ENCODE measurements around the gene TEF. TPM values are rescaled to one million over a fixed set of nuclear protein-coding genes. Genes with fewer than 3 reads are reported as not detected.

TEF gene
- total and polyA plus RNA-seq, 9 of the 15 experiments (the other 6 are each of a cell fraction or from before 2014, with no cell fraction given): 0.04 to 3.1 (median 1.2) TPM

- Histone ChIP-seq H3K9me1 (ENCODE audit: control insufficient read depth, insufficient read depth, low read length) (no peaks in the 10 kb centered on the region), H3K9me3 (replicated peaks; ENCODE audit: control insufficient read depth, insufficient read depth, low read depth, low read length) (no peaks in the 10 kb centered on the region), H3K27me3 (ENCODE audit: control insufficient read depth in 2 of 2, insufficient read depth in 2 of 2, low read length in 2 of 2) (no peaks in the 10 kb centered on the region), H2AFZ (ENCODE audit: low read depth, low read length) (0 out of 2 replicates have a peak overlapping the region, but pooled peaks have one; percentile 44), H3K9ac (ENCODE audit: insufficient read depth in 1 of 2, low read depth in 2 of 2, low read length in 2 of 2) (no peak overlapping the region), H3K36me3 (ENCODE audit: control insufficient read depth, insufficient read depth, low read length) (no peaks in the 10 kb centered on the region), H4K20me1 (replicated peaks; ENCODE audit: control insufficient read depth, insufficient read depth, low read length) (no peaks in the 10 kb centered on the region), H3K79me2 (ENCODE audit: control insufficient read depth, insufficient read depth, low read length) (no peaks in the 10 kb centered on the region), H3K27ac (ENCODE audit: extremely low read depth, low read depth, low read length) (no peak overlapping the region), H3K4me1 (replicated peaks in 1 of 2; ENCODE audit: control insufficient read depth in 2 of 2, insufficient read depth in 2 of 2, low read length in 2 of 2) (peaks cover 15 to 38% of the 10 kb centered on the region in 2 experiments; a peak in 4 of 5 replicates), H3K4me3 (no peak overlapping the region), H3K4me2 (ENCODE audit: insufficient read depth, low read length) (no peak overlapping the region)
- ATAC-seq (no peak), FAIRE-seq (no peak), DNase-seq (ENCODE audit: extremely low read depth in 1 of 4, low spot score in 3 of 4) (no peak)
- intact Hi-C loops (cut with micrococcal nuclease) (no loop called here), in situ Hi-C loops (cut with MboI) (no loop called here)
- BruUV-seq (replicated peaks): no TSS peak
- CTCF ChIA-PET (ENCODE audit: low intra/inter-chr PET ratio): no interaction called here
- POLR2A ChIA-PET: interaction anchor here (0.6 to 1.1 kb wide), 3 partner anchors 18 to 58 kb away, joined by 3 read pairs; no protein-coding TSS in a partner anchor
- WGBS (ENCODE audit: insufficient coverage, low coverage, missing lambda C conversion rate): 9% methylated on average over 3 of the region's 3 CpGs
- TF ChIP-seq CC2D1A (IDR thresholded peaks at IDR 0.05) (no peak), NR2C2 (CRISPR knock-in tag; IDR thresholded peaks at IDR 0.05) (no peak), NR2C2 (tag; IDR thresholded peaks at IDR 0.05) (no peak), HMGXB4 (CRISPR knock-in tag; IDR thresholded peaks at IDR 0.05) (no peak), E2F5 (CRISPR knock-in tag; IDR thresholded peaks at IDR 0.05) (no peak), CREB5 (CRISPR knock-in tag; IDR thresholded peaks at IDR 0.05) (no peak), TCF3 (CRISPR knock-in tag; IDR thresholded peaks at IDR 0.05) (no peak)
Observed at GRCh38 chr22:41369424-41369745, 12.4 kb upstream of the TEF start.
